Naive thymus-derived CD4-positive, alpha-beta T cell (primary cell): ENCODE results near the gene RAD51B. TPM values are rescaled to one million over a fixed set of nuclear protein-coding genes. Genes with fewer than 3 reads are reported as not detected.

Experiments used
- ATAC-seq: fragments of 150-1000 bp; cut with Tn5 transposase; 2 replicates; pipeline ENCODE4 v1.10.0; 2021; ENCODE audit warnings: mild to moderate bottlenecking, moderate library complexity
- CTCF ChIA-PET: fragments of 350-600 bp; sonication (Branson Sonifier 250); formaldehyde crosslinking; loops from one replicate; lab custom pipeline; 2021; ENCODE audit warnings: antibody characterized with exemption; lab: Charles Lee
- POLR2A ChIA-PET: fragments of 350-600 bp; sonication (Branson Sonifier 250); formaldehyde crosslinking; loops from one replicate; lab custom pipeline; 2021; ENCODE audit warnings: antibody characterized with exemption, inconsistent platforms; lab: Charles Lee
- DNase-seq, 9 donors: peaks; one replicate each; pipeline versions ENCODE4 v3.0.0 to v3.0.0-alpha.2; 2020 to 2022; ENCODE audit warnings: mixed read lengths in 1 of 9
- H3K27ac ChIP-seq: one replicate; pipeline ENCODE4 v1.7.0; 2013; ENCODE audit warnings: mild to moderate bottlenecking, low read depth, low read length, moderate library complexity
- H3K27me3 ChIP-seq, 2 donors: one replicate each; pipeline ENCODE4 v1.7.0; 2013; ENCODE audit warnings: low read length in 2 of 2, mild to moderate bottlenecking in 2 of 2, moderate library complexity in 2 of 2; ENCODE audit not compliant: control insufficient read depth in 2 of 2, insufficient read depth in 2 of 2
- H3K36me3 ChIP-seq, 3 experiments: 1 replicate in 2 of 3; 2 replicates in 1 of 3; pipeline ENCODE4 v1.7.0; 2013; ENCODE audit warnings: low read length in 3 of 3, mild to moderate bottlenecking in 3 of 3, moderate library complexity in 1 of 3; ENCODE audit not compliant: insufficient read depth in 3 of 3, control insufficient read depth in 2 of 3
- H3K4me1 ChIP-seq, 2 donors: one replicate each; pipeline ENCODE4 v1.7.0; 2013; ENCODE audit warnings: low read length in 2 of 2, mild to moderate bottlenecking in 2 of 2, moderate library complexity in 1 of 2; ENCODE audit not compliant: control insufficient read depth in 2 of 2, insufficient read depth in 2 of 2
- H3K4me3 ChIP-seq: 2 replicates; pipeline ENCODE4 v1.7.0; 2013; ENCODE audit warnings: mild to moderate bottlenecking, low read length
- H3K9me3 ChIP-seq, 3 experiments: 1 replicate in 2 of 3; 2 replicates in 1 of 3; pipeline ENCODE4 v1.7.0; 2013; ENCODE audit warnings: low read length in 3 of 3; ENCODE audit not compliant: control insufficient read depth in 2 of 3
- H3K27ac Mint-ChIP-seq, 9 donors: one replicate each; pipeline ENCODE4 v1.8.0; 2020 to 2022; ENCODE audit warnings: mixed read lengths in 9 of 9, mild to moderate bottlenecking in 8 of 9, moderate library complexity in 5 of 9, inconsistent platforms in 2 of 9
- H3K27me3 Mint-ChIP-seq, 5 donors: one replicate each; pipeline ENCODE4 v1.8.0; 2021 to 2022; ENCODE audit warnings: mixed read lengths in 5 of 5, mild to moderate bottlenecking in 1 of 5
- H3K36me3 Mint-ChIP-seq, 5 donors: one replicate each; pipeline ENCODE4 v1.8.0; 2020 to 2022; ENCODE audit warnings: mixed read lengths in 5 of 5, mild to moderate bottlenecking in 3 of 5, inconsistent platforms in 1 of 5
- H3K4me1 Mint-ChIP-seq, 7 donors: one replicate each; pipeline ENCODE4 v1.8.0; 2020 to 2022; ENCODE audit warnings: mixed read lengths in 7 of 7, mild to moderate bottlenecking in 3 of 7, inconsistent platforms in 1 of 7
- H3K4me3 Mint-ChIP-seq, 10 donors: one replicate each; pipeline ENCODE4 v1.8.0; 2020 to 2022; ENCODE audit warnings: mild to moderate bottlenecking in 10 of 10, mixed read lengths in 10 of 10, moderate library complexity in 6 of 10, inconsistent platforms in 2 of 10
- H3K9me3 Mint-ChIP-seq, 11 donors: one replicate each; pipeline ENCODE4 v1.8.0; 2020 to 2022; ENCODE audit warnings: mixed read lengths in 11 of 11, mild to moderate bottlenecking in 4 of 11, inconsistent platforms in 1 of 11, moderate library complexity in 1 of 11
- intact Hi-C, 2 donors: fragments of 100-400 bp; cut with micrococcal nuclease; formaldehyde crosslinking; loops; one replicate each; pipeline ENCODE4 v1.15.1; 2023
- polyA plus RNA-seq, 2 donors: library from polyadenylated mRNA; unstranded; fragments of 300-500 nt; fragmentation: Illumina TruSeq; gene quantifications; one replicate each; pipeline ENCODE4 v1.2.3, GENCODE V29; 2021
- total RNA-seq, 6 experiments: library from RNA in 5 of 6; stranded (reverse) in 5 of 6; gene quantifications; 1 replicate in 5 of 6; 2 replicates in 1 of 6; pipeline ENCODE4 v1.2.3 and lab custom pipeline; 2021 to 2026

The RAD51B gene
- total and polyA plus RNA-seq, 7 experiments from 2014 or later = 15.0 to 42.2 (median 28.8) TPM

DNA sequence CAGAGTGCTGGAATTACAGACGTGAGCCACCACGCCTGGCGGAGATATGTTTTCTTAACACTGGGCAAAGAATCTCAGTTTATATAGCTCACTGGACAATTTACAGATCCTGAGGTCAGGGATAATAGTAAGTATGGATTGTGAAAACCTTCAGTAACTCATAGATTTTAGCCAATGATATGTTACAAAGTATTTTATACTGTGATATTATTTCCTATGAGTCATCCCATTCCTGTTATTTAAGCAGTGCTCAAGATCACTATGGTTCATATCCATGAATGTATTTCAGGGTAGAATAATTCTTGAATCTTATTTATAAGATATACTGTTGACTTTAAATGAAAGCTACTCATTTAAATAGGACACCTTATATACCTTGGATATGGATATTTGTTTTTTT, 107.2 kb downstream of the RAD51B start:
- H3K27ac Mint-ChIP-seq = no peak overlapping the region
- DNase-seq (no peak), ATAC-seq (no peak)
- peaks cover 0 to 67% (median 21%) of the 10 kb centered on the region in 11 donors for H3K9me3 Mint-ChIP-seq
- CTCF ChIA-PET = no interaction called here
- peaks cover 0 to 55% (median 40%) of the 10 kb centered on the region in 5 donors for H3K36me3 Mint-ChIP-seq
- POLR2A ChIA-PET = interaction anchor here (0.6 kb wide), 1 partner anchor 863 kb away, joined by 3 read pairs; no protein-coding TSS in a partner anchor
- no peak overlapping the region for H3K4me3 Mint-ChIP-seq
- no peaks in the 10 kb centered on the region for H3K4me1 Mint-ChIP-seq
- Histone ChIP-seq H3K9me3 (peaks cover 0 to 4% (median 0%) of the 10 kb centered on the region in 3 experiments), H3K4me3 (no peak overlapping the region), H3K27me3 (no peaks in the 10 kb centered on the region), H3K4me1 (no peaks in the 10 kb centered on the region), H3K36me3 (no peaks in the 10 kb centered on the region), H3K27ac (no peak overlapping the region)
- no peaks in the 10 kb centered on the region for H3K27me3 Mint-ChIP-seq
- intact Hi-C loops = no loop called here

DNA sequence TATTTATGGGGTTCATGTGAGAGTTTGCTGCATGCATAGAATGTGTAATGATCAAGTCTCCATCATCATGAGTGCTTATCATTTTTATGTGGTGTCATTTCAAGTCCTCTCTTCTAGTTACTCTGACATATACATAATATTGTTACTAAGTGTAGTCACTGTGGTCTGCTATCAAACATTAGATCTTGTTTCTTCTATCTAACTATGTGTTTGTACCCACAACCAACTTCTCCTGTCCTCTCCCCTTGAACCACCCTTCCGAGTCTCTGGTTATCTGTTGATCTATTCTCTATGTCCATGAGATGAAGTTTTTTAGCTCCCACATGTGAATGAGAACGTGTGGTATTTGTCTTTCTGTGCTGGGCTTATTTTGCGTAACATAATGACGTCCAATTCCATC, 107.7 kb downstream of the RAD51B start:
- Mint-ChIP-seq H3K4me1 (no peaks in the 10 kb centered on the region), H3K27me3 (no peaks in the 10 kb centered on the region), H3K36me3 (peaks cover 0 to 58% (median 44%) of the 10 kb centered on the region in 5 donors), H3K9me3 (peaks cover 0 to 71% (median 24%) of the 10 kb centered on the region in 11 donors), H3K4me3 (no peak overlapping the region), H3K27ac (no peak overlapping the region)
- intact Hi-C loops = no loop called here
- Histone ChIP-seq H3K36me3 (no peaks in the 10 kb centered on the region), H3K27ac (no peak overlapping the region), H3K9me3 (peaks cover 0 to 4% (median 0%) of the 10 kb centered on the region in 3 experiments), H3K4me1 (no peaks in the 10 kb centered on the region), H3K27me3 (no peaks in the 10 kb centered on the region), H3K4me3 (no peak overlapping the region)
- ChIA-PET CTCF (no interaction called here), POLR2A (interaction anchor here (0.6 kb wide), 1 partner anchor 862 kb away, joined by 3 read pairs; no protein-coding TSS in a partner anchor)
- peak; percentile 36 for ATAC-seq
- DNase-seq = no peak

DNA sequence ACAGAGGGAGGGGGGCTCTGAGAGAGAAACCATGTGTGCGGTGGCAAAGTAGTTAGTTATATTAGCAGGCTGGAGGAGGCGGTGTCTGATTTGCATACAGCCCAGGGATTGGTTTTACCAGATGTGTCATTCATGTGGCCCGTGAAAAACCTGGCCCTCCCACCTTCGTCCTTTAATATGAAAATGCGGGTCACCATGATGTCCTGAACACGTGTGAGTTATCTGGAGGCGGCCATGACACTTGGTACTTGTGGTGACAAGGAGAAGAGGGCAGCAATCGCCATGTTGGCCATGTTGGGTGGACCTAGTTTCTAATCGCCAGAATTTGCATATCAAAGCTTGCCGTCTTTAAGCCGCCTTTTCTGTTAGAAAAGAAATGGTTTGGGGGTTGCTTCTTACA, 108.8 kb downstream of the RAD51B start:
- no peaks in the 10 kb centered on the region for H3K36me3 ChIP-seq
- H3K27ac ChIP-seq = no peak overlapping the region
- Mint-ChIP-seq H3K4me1 (no peaks in the 10 kb centered on the region), H3K27ac (no peak overlapping the region), H3K9me3 (peaks cover 0 to 71% (median 24%) of the 10 kb centered on the region in 11 donors), H3K27me3 (no peaks in the 10 kb centered on the region), H3K4me3 (no peak overlapping the region), H3K36me3 (peaks cover 0 to 59% (median 41%) of the 10 kb centered on the region in 5 donors)
- ChIA-PET POLR2A (no interaction called here), CTCF (interaction anchor here (0.7 kb wide), 1 partner anchor 980 kb away, joined by 4 read pairs; no protein-coding TSS in a partner anchor)
- intact Hi-C loops = no loop called here
- H3K4me3 ChIP-seq = no peak overlapping the region
- H3K27me3 ChIP-seq = no peaks in the 10 kb centered on the region
- H3K4me1 ChIP-seq = no peaks in the 10 kb centered on the region
- peaks cover 0 to 4% (median 0%) of the 10 kb centered on the region in 3 experiments for H3K9me3 ChIP-seq
- no peak for DNase-seq
- ATAC-seq = no peak

DNA sequence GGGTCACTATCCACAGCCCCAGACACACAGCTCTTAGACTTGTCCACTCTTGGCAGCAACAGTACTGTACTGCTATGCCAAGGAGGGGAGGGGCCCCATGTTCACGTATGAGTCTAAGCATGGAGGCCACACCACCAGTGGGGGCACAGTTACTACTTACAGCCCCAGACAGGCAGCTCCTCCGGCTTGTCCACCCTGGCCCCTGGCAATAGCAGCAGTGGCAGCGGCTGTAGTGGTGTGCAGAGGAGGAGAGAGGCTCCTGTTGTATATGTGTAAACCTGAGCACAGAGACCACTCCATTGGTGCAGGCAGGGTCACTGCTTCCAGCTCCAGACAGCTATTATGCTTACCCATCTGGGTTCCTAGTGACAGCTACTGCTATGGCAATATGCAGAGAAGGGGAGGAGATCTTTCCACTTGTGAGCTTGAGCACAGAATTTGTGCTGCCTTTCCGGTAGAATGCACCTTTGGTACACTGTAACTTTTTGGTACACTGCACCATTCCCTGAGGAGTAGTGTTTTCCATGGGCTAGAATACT, 113.2 kb downstream of the RAD51B start:
- H3K36me3 ChIP-seq = no peaks in the 10 kb centered on the region
- H3K4me3 ChIP-seq = no peak overlapping the region
- H3K4me1 Mint-ChIP-seq = peaks cover 3 to 11% (median 9%) of the 10 kb centered on the region in 7 donors
- intact Hi-C loops = no loop called here
- no peak overlapping the region for H3K4me3 Mint-ChIP-seq
- H3K27me3 ChIP-seq = no peaks in the 10 kb centered on the region
- DNase-seq (no peak), ATAC-seq (no peak)
- ChIA-PET CTCF (interaction anchor here (0.6 to 2.5 kb wide), 10 partner anchors 18 to 912 kb away, joined by 3 to 14 read pairs (median 5); no protein-coding TSS in a partner anchor), POLR2A (interaction anchor here (1.0 to 1.1 kb wide), 2 partner anchors 880 to 882 kb away, joined by 3 to 4 read pairs; no protein-coding TSS in a partner anchor)
- no peaks in the 10 kb centered on the region for H3K4me1 ChIP-seq
- H3K27me3 Mint-ChIP-seq = no peaks in the 10 kb centered on the region
- H3K36me3 Mint-ChIP-seq = peaks cover 0 to 35% (median 19%) of the 10 kb centered on the region in 5 donors
- peaks cover 0 to 43% (median 19%) of the 10 kb centered on the region in 11 donors for H3K9me3 Mint-ChIP-seq
- H3K9me3 ChIP-seq = peaks cover 0 to 4% (median 0%) of the 10 kb centered on the region in 3 experiments
- H3K27ac Mint-ChIP-seq = no peak overlapping the region
- H3K27ac ChIP-seq = no peak overlapping the region

DNA sequence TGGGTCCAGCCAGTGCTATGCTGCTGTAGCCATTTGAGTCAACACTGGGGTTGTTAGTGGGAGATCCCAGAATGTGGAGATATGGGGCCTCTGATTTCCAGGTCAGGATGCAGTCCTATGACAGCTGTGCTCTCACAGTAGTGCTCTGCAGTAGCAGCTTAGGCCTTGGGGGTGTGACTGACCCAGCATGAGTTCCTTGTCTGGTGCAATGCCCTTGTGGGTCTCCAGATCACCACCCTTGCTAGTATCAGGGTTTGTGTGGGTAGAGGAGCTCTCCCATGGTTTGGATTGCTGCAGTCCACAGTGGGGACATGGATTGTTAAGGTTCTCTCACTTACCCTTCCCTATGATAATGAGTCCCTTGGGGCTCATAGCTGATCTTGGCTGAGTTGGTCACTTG, 113.7 kb downstream of the RAD51B start:
- no peak overlapping the region for H3K4me3 ChIP-seq
- H3K9me3 ChIP-seq = peaks cover 0 to 4% (median 0%) of the 10 kb centered on the region in 3 experiments
- H3K27me3 ChIP-seq = no peaks in the 10 kb centered on the region
- CTCF ChIA-PET = interaction anchor here (0.6 to 2.5 kb wide), 12 partner anchors 13 to 911 kb away, joined by 3 to 14 read pairs (median 6); no protein-coding TSS in a partner anchor
- intact Hi-C loops = no loop called here
- POLR2A ChIA-PET = interaction anchor here (1.0 to 1.1 kb wide), 2 partner anchors 879 to 881 kb away, joined by 3 to 4 read pairs; no protein-coding TSS in a partner anchor
- no peak overlapping the region for H3K27ac ChIP-seq
- Mint-ChIP-seq H3K27ac (peak overlapping the region in 1 of 9 donors; percentile 70), H3K27me3 (no peaks in the 10 kb centered on the region), H3K4me3 (no peak overlapping the region), H3K4me1 (peaks cover 3 to 11% (median 9%) of the 10 kb centered on the region in 7 donors), H3K9me3 (peaks cover 0 to 38% (median 16%) of the 10 kb centered on the region in 11 donors), H3K36me3 (peaks cover 0 to 30% (median 19%) of the 10 kb centered on the region in 5 donors)
- DNase-seq (no peak), ATAC-seq (no peak)
- no peaks in the 10 kb centered on the region for H3K36me3 ChIP-seq
- no peaks in the 10 kb centered on the region for H3K4me1 ChIP-seq

DNA sequence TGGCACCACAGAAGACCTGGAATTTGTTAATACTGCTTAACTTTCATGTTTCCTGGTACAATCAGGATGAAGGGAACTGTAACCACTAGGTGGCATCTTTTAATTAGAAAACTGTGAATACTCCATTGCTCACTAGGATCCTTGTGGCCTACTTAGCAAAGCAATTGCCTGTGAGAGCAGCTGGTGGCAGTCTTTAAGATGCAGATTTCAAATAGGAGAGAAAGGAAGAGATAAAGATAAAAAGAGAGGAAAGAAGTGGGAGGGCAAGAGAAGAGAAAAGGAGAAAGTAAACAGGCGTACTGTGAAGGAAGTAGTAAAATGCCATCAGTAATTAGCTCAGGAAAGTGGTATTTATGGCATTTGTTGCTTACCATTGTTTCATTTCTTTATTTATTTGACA, 114.5 kb downstream of the RAD51B start:
- Mint-ChIP-seq H3K9me3 (peaks cover 0 to 31% (median 12%) of the 10 kb centered on the region in 11 donors), H3K36me3 (peaks cover 0 to 23% (median 16%) of the 10 kb centered on the region in 5 donors), H3K27me3 (no peaks in the 10 kb centered on the region), H3K27ac (peak overlapping the region in 7 of 9 donors; percentile 2 to 70 (median 56)), H3K4me1 (peaks cover 3 to 11% (median 9%) of the 10 kb centered on the region in 7 donors), H3K4me3 (peak overlapping the region in 2 of 10 donors; percentile 15 to 28)
- H3K27me3 ChIP-seq = no peaks in the 10 kb centered on the region
- H3K36me3 ChIP-seq = no peaks in the 10 kb centered on the region
- no peak overlapping the region for H3K4me3 ChIP-seq
- ATAC-seq (peak; percentile 80), DNase-seq (peak in 7 of 9 donors; percentile 24 to 64 (median 43))
- H3K4me1 ChIP-seq = no peaks in the 10 kb centered on the region
- peaks cover 0 to 4% (median 0%) of the 10 kb centered on the region in 3 experiments for H3K9me3 ChIP-seq
- intact Hi-C loops = loop anchor here (1.0 to 2.0 kb wide), 5 partner anchors 315 to 910 kb away; no protein-coding TSS in a partner anchor
- CTCF ChIA-PET = interaction anchor here (0.5 to 2.5 kb wide), 15 partner anchors 10 to 910 kb away, joined by 3 to 14 read pairs (median 6); no protein-coding TSS in a partner anchor
- POLR2A ChIA-PET = interaction anchor here (1.1 kb wide), 1 partner anchor 881 kb away, joined by 4 read pairs; no protein-coding TSS in a partner anchor
- H3K27ac ChIP-seq = peak overlapping the region; percentile 10
